LNCAP (cell line): Measurements from ENCODE around the gene PDXK.

Source experiments
- TF ChIP-seq, protein P1 (sequence below): fragments of 450-650 bp; IDR thresholded peaks from 2 replicates; pipeline ENCODE4 v1.5.1; 2017; ENCODE audit warnings: mild to moderate bottlenecking

Gene PDXK

DNA sequence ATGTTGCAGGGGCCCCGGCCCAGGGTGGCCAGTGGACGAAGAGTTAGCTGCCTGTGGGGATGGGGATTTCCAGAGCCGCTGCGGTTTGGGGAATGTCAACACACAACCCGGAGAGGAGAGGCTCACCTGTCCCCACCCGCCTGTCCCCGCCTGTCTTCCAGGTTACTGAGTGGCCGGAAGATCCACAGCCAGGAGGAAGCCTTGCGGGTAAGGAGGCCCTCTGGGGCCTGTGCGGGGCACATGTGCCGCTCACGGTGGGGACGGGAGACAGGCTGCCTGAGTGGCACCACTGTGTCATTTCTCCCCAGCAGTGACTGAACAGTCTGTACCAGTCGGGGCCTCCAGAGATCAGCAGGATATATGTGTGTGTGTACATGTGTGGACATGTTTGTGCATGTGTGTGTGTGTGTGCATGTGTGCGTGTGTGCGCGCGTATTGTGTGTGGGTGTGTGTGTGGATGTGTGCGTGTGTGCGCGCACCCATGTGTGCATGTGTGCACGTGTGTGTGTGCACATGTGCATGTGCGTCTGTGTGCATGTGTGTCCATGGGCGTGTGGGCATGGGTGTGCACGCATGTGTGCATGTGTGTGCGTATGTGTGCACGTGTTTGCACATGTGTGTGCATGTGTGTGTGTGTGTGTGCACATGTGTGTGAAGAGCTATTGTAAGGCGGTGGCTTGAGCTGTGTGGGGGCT is 31.6 kb downstream of the PDXK start:
- TF ChIP-seq, protein P1, sequence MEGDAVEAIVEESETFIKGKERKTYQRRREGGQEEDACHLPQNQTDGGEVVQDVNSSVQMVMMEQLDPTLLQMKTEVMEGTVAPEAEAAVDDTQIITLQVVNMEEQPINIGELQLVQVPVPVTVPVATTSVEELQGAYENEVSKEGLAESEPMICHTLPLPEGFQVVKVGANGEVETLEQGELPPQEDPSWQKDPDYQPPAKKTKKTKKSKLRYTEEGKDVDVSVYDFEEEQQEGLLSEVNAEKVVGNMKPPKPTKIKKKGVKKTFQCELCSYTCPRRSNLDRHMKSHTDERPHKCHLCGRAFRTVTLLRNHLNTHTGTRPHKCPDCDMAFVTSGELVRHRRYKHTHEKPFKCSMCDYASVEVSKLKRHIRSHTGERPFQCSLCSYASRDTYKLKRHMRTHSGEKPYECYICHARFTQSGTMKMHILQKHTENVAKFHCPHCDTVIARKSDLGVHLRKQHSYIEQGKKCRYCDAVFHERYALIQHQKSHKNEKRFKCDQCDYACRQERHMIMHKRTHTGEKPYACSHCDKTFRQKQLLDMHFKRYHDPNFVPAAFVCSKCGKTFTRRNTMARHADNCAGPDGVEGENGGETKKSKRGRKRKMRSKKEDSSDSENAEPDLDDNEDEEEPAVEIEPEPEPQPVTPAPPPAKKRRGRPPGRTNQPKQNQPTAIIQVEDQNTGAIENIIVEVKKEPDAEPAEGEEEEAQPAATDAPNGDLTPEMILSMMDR: no peak

DNA sequence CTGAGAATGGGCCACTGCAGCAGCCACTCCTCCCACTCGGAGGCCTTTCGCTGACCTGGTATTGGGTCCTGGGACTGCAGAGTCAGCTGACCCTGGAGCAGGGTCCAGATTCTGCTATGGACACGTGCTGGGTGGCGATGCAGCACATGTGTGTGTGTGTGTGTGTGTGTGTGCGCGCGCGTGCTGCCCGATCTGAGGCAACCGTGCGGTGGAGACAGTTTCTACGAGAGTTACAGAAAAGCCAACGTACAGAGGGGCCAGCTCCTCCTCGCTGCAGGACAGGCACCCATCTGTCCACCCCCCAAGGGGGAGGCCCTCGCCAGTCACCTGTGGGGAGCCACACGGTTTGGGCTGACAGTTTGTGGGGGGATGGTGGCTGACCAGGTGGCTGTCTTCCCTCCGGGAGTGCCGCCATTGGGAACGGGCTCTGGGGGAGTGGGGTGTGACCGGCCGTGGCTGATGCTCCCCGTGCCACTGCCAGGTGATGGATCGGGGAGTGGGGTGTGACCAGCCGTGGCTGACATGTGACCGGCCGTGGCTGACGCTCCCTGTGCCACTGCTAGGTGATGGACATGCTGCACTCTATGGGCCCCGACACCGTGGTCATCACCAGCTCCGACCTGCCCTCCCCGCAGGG is 33.1 kb downstream of the PDXK start:
- TF ChIP-seq, protein P1: no peak

DNA sequence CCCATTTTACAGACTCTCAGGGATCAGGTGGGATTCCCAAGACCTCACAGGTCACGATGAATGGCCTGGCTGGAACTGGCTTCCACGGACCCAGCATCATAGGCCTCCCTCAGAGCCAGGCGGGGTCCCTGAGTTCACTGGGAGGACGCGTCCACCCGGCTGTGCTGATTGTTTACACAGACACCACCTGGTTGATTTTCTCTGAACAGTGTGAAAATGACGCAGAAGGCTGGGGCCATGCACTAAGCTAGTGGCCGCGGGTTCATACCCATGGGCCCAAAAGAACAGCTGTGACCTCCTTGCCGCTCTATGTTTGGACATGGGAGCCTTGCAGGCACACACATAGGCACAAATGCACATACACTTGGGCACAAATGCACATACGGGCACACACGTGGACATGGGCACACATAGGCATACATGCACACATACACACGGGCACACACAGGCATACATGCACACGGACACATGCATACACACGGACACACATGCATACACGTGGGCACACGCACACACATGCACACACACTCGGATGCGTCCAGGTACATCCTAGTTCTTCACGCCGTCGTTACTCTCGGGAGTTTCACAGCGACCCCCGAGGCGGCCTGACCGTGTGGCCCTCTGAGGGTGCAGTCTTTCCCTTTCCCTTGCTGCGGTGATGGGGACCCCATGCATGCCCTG is 34.0 kb downstream of the PDXK start:
- TF ChIP-seq, protein P1: no peak

DNA sequence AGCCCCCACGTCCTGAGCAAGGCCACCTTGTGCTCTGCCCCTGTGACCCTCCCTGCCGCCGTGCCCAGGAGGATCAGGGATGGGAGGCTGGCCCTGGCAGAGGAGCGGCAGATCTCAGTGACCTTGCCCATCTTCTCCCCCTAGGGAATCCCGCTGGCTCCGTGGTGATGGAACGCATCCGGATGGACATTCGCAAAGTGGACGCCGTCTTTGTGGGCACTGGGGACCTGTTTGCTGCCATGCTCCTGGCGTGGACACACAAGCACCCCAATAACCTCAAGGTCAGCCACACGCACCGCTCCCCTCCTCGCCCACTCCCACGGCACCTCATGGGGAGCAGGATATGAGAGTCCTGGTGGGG is 34.5 kb downstream of the PDXK start:
- TF ChIP-seq, protein P1: no peak

DNA sequence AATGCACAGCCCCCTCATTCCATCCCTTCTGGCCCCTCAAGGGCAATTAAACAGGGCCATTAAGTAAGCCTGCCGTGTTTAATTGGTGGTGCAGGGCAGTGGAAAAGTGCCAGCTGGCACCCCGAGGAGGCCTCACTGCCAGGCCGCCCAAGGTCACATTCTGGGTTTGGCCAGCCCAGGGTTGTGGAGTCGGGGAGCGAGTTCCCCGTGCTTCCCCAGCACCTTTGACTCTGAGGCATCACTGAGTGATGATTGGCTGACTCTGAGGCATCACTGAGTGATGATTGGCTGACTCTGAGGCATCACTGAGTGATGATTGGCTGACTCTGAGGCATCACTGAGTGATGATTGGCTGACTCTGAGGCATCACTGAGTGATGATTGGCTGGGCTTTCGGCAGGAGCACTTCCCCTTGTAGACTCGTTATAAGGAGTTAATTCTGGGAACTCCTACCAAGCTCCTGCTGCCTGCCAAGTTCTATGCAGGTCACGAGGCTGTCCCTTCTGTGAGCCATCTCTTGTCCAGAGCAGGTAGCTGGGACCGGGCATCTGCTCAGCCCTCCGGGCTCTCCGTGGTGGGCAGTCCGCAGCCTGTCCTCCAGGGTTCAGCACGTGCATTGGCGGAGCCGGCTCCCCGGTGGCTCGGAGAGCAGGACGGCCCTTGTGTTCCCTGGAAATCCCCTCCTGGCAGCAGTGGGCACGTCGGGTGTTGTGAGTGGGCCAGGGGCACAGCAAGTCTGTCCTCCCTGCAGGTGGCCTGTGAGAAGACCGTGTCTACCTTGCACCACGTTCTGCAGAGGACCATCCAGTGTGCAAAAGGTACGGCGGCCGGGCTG is 36.2 kb downstream of the PDXK start:
- TF ChIP-seq, protein P1: no peak

DNA sequence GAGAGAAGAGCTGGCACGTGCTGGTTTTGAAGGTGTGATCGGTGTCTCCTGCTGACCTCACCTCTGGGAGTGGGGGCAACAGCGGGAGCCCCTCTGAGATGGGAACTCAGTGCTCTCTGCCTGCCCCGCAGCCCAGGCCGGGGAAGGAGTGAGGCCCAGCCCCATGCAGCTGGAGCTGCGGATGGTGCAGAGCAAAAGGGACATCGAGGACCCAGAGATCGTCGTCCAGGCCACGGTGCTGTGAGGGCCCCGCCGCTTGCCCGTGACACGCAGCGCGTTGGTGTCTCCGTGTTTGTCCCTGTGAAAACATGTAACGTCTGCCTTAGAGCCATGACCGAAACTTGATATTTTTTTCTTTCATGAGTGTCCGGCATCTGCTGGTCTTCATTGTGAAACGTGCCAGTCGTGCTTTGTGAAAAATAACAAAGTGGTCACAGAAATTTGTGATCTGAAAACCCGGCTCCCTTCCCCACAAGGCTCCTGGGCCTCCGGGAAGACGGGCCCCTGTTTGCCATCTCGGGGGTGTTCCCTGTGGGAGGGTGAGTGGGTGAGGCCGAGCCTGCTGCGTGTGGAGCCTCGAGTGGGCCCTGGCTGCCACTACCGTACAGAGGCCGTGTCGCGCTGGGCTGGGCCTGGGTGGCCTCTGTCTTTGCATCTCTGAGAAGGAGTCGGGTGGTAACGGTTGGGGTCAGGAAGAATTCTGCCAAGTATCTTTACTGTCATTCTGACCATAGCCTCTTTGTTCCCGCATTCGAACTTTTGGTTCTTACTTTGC is 37.1 kb downstream of the PDXK start:
- TF ChIP-seq, protein P1: no peak

DNA sequence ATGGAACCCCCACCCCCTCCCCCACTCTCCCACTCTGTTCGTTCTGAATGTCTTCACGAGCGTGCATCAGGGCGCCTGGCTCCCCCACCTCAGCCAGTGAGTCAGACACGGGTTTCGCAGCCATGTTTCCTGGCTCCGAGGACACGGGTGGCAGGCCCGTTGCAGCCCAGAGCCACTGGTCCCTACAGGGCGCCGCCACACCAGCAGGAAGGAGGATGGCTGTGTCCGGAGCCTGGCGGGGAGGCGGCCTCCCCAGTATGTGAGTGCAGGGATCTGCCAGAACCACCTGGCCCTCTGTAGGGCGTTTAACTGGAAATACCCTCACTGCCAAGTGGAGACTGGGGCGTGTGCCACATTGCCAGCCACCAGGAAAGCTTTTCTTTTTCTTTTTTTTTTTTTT is 38.7 kb downstream of the PDXK start:
- TF ChIP-seq, protein P1: no peak
